ENCODE results near the gene ANO2. TPM values are rescaled to one million over a fixed set of nuclear protein-coding genes. Genes with fewer than 3 reads are reported as not detected.

The ANO2 gene
- polyA plus RNA-seq, 1 donor from 2014 or later = 1.8 TPM

DNA sequence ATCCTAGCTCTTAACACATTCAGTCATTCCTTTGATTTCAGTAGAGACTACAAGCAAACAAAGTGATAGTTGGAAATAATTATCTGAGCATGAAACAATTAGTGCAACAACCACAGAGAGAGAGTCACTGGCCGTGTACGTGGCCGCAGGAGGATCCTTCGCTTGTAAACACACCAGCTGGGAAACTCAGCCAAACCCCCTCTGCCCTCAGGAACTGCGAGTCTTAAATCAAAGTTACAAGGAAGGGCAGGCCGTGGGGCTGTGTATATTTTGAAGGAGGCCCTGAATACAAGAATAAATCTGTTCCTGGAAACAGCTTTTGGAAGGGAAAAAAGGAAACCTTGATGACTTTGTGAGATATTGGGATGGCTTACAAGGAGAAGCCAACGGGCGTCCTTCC, 164.5 kb downstream of the ANO2 start:
- Histone ChIP-seq H3K4me2 (ENCODE audit: low read length) (no peak overlapping the region), H4K20me1 (ENCODE audit: insufficient read depth) (no peaks in the 10 kb centered on the region), H3K27ac (ENCODE audit: low read length) (no peak overlapping the region), H3K9ac (ENCODE audit: low read length) (no peak overlapping the region), H2AFZ (ENCODE audit: low read depth, low read length) (no peak overlapping the region), H3K9me2 (ENCODE audit: insufficient read depth, low read length) (no peaks in the 10 kb centered on the region), H3K9me3 (ENCODE audit: low read length) (no peaks in the 10 kb centered on the region), H3K4me3 (ENCODE audit: low read length) (no peak overlapping the region), H3K79me2 (replicated peaks; ENCODE audit: insufficient read depth, low read length) (no peaks in the 10 kb centered on the region), H3K27me3 (ENCODE audit: insufficient read depth, low read depth, low read length) (no peaks in the 10 kb centered on the region), H3K36me3 (ENCODE audit: insufficient read depth, low read length) (no peaks in the 10 kb centered on the region), H3F3A (ENCODE audit: insufficient read depth, low read length, poor library complexity, severe bottlenecking) (no peaks in the 10 kb centered on the region)
- TF ChIP-seq, protein P1, sequence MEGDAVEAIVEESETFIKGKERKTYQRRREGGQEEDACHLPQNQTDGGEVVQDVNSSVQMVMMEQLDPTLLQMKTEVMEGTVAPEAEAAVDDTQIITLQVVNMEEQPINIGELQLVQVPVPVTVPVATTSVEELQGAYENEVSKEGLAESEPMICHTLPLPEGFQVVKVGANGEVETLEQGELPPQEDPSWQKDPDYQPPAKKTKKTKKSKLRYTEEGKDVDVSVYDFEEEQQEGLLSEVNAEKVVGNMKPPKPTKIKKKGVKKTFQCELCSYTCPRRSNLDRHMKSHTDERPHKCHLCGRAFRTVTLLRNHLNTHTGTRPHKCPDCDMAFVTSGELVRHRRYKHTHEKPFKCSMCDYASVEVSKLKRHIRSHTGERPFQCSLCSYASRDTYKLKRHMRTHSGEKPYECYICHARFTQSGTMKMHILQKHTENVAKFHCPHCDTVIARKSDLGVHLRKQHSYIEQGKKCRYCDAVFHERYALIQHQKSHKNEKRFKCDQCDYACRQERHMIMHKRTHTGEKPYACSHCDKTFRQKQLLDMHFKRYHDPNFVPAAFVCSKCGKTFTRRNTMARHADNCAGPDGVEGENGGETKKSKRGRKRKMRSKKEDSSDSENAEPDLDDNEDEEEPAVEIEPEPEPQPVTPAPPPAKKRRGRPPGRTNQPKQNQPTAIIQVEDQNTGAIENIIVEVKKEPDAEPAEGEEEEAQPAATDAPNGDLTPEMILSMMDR (IDR thresholded peaks at IDR 0.05; ENCODE audit: poor library complexity, severe bottlenecking) = no peak
- no peak for TF ChIP-seq TAF1 (IDR thresholded peaks at IDR 0.05; ENCODE audit: low read depth)
- no peak for TF ChIP-seq POLR2AphosphoS5 (IDR thresholded peaks at IDR 0.05)
- no peak for TF ChIP-seq EZH2 (IDR thresholded peaks at IDR 0.05; ENCODE audit: borderline replicate concordance, insufficient read depth, low read length, poor library complexity, severe bottlenecking)
- TF ChIP-seq RAD21 (conservative IDR thresholded peaks at IDR 0.05) = no peak
- no peak for TF ChIP-seq SMC3 (conservative IDR thresholded peaks at IDR 0.05; ENCODE audit: poor library complexity)
- TF ChIP-seq REST (IDR thresholded peaks at IDR 0.05; ENCODE audit: borderline replicate concordance) = no peak
- TF ChIP-seq MXI1 (conservative IDR thresholded peaks at IDR 0.05; ENCODE audit: poor library complexity, severe bottlenecking) = no peak

DNA sequence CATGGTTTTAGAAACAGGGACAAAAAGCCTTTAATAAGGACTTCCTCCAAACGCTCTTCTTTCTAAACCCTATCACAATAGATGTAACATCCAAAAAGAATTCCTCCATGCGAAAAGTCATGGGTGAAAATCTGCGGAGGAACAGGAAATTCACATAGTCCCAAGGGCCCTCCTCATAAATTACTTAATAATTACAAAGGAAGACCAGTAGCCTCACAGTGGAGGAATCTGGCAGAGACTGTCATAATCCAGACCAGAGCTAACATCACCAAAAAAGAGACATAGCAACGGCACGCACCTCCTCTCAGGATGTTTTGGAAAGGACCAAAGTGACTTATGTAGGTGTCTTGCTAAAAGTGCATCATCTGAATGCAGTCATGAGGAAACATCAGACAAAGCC, 165.7 kb downstream of the ANO2 start:
- Histone ChIP-seq H3K27ac (ENCODE audit: low read length) (no peak overlapping the region), H4K20me1 (ENCODE audit: insufficient read depth) (no peaks in the 10 kb centered on the region), H3K27me3 (ENCODE audit: insufficient read depth, low read depth, low read length) (no peaks in the 10 kb centered on the region), H3K4me3 (ENCODE audit: low read length) (no peak overlapping the region), H2AFZ (ENCODE audit: low read depth, low read length) (no peak overlapping the region), H3K4me2 (ENCODE audit: low read length) (no peak overlapping the region), H3K9ac (ENCODE audit: low read length) (no peak overlapping the region), H3K9me2 (ENCODE audit: insufficient read depth, low read length) (no peaks in the 10 kb centered on the region), H3K79me2 (replicated peaks; ENCODE audit: insufficient read depth, low read length) (no peaks in the 10 kb centered on the region), H3K9me3 (ENCODE audit: low read length) (no peaks in the 10 kb centered on the region), H3F3A (ENCODE audit: insufficient read depth, low read length, poor library complexity, severe bottlenecking) (no peaks in the 10 kb centered on the region), H3K36me3 (ENCODE audit: insufficient read depth, low read length) (no peaks in the 10 kb centered on the region)
- TF ChIP-seq TAF1 (IDR thresholded peaks at IDR 0.05; ENCODE audit: low read depth) (no peak), EZH2 (IDR thresholded peaks at IDR 0.05; ENCODE audit: borderline replicate concordance, insufficient read depth, low read length, poor library complexity, severe bottlenecking) (no peak), RAD21 (conservative IDR thresholded peaks at IDR 0.05) (no peak), EP300 (conservative IDR thresholded peaks at IDR 0.05; ENCODE audit: poor library complexity, severe bottlenecking) (no peak), MXI1 (conservative IDR thresholded peaks at IDR 0.05; ENCODE audit: poor library complexity, severe bottlenecking) (no peak), SMC3 (conservative IDR thresholded peaks at IDR 0.05; ENCODE audit: poor library complexity) (no peak), POLR2AphosphoS5 (IDR thresholded peaks at IDR 0.05) (no peak), REST (IDR thresholded peaks at IDR 0.05; ENCODE audit: borderline replicate concordance) (no peak)
- TF ChIP-seq, protein P1 (IDR thresholded peaks at IDR 0.05; ENCODE audit: poor library complexity, severe bottlenecking) = no peak

Data from neural cell (in vitro differentiated cells).